Measurements from ENCODE around the gene MPV17. TPM values are rescaled to one million over a fixed set of nuclear protein-coding genes. Genes with fewer than 3 reads are reported as not detected.
"Not testable (repeated sequence)": the region's sequence is repeated elsewhere in the genome, so short reads cannot be mapped to it uniquely, and the experiment has no call there.

The MPV17 gene
- total RNA-seq, 4 donors from 2014 or later: 41.8 to 60.0 (median 50.6) TPM

- no peak for TF ChIP-seq POLR2A (IDR thresholded peaks at IDR 0.05)
- TF ChIP-seq, protein P1, sequence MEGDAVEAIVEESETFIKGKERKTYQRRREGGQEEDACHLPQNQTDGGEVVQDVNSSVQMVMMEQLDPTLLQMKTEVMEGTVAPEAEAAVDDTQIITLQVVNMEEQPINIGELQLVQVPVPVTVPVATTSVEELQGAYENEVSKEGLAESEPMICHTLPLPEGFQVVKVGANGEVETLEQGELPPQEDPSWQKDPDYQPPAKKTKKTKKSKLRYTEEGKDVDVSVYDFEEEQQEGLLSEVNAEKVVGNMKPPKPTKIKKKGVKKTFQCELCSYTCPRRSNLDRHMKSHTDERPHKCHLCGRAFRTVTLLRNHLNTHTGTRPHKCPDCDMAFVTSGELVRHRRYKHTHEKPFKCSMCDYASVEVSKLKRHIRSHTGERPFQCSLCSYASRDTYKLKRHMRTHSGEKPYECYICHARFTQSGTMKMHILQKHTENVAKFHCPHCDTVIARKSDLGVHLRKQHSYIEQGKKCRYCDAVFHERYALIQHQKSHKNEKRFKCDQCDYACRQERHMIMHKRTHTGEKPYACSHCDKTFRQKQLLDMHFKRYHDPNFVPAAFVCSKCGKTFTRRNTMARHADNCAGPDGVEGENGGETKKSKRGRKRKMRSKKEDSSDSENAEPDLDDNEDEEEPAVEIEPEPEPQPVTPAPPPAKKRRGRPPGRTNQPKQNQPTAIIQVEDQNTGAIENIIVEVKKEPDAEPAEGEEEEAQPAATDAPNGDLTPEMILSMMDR (IDR thresholded peaks at IDR 0.05): no peak
- intact Hi-C loops (cut with DNase I; ENCODE audit: low total_unique reads): loop anchor here (10.0 kb wide), 1 partner anchor 176 kb away; no protein-coding TSS in a partner anchor
- Histone ChIP-seq H3K4me1 (no peaks in the 10 kb centered on the region), H3K27me3 (no peaks in the 10 kb centered on the region), H3K9me3 (no peaks in the 10 kb centered on the region), H3K4me3 (no peak overlapping the region), H3K36me3 (no peaks in the 10 kb centered on the region), H3K27ac (no peak overlapping the region)
- DNase-seq: no peak
Measured at GRCh38 chr2:27280826-27281225, 42.1 kb downstream of the MPV17 start.

GRCh38 chr2:27278010-27278409 lies 44.9 kb downstream of the MPV17 start:
- intact Hi-C loops (cut with DNase I; ENCODE audit: low total_unique reads): no loop called here
- Histone ChIP-seq H3K4me1 (no peaks in the 10 kb centered on the region), H3K27me3 (no peaks in the 10 kb centered on the region), H3K9me3 (no peaks in the 10 kb centered on the region), H3K27ac (no peak overlapping the region), H3K4me3 (no peak overlapping the region), H3K36me3 (no peaks in the 10 kb centered on the region)
- no peak for DNase-seq
- TF ChIP-seq, protein P1 (IDR thresholded peaks at IDR 0.05): no peak

- intact Hi-C loops (cut with DNase I; ENCODE audit: low total_unique reads): no loop called here
- H3K4me3 ChIP-seq: no peak within 1 kb of the TSS
- H3K27ac ChIP-seq: no peak within 1 kb of the TSS
- DNase-seq: no peak
- TF ChIP-seq, protein P1 (IDR thresholded peaks at IDR 0.05): no peak
- TF ChIP-seq POLR2A (IDR thresholded peaks at IDR 0.05): no peak
- no peaks in the 10 kb centered on the region for H3K36me3 ChIP-seq
- H3K27me3 ChIP-seq: no peaks in the 10 kb centered on the region
- H3K9me3 ChIP-seq: no peaks in the 10 kb centered on the region
- H3K4me1 ChIP-seq: no peaks in the 10 kb centered on the region
Measured at GRCh38 chr2:27275211-27276150, 47.4 kb downstream of the MPV17 start, which contains the start of gene DNAJC5G. Gene DNAJC5G, plus strand, starts transcription at chr2:27275433. Its CDS starts 1,296 bp downstream, at chr2:27276729.

DNA sequence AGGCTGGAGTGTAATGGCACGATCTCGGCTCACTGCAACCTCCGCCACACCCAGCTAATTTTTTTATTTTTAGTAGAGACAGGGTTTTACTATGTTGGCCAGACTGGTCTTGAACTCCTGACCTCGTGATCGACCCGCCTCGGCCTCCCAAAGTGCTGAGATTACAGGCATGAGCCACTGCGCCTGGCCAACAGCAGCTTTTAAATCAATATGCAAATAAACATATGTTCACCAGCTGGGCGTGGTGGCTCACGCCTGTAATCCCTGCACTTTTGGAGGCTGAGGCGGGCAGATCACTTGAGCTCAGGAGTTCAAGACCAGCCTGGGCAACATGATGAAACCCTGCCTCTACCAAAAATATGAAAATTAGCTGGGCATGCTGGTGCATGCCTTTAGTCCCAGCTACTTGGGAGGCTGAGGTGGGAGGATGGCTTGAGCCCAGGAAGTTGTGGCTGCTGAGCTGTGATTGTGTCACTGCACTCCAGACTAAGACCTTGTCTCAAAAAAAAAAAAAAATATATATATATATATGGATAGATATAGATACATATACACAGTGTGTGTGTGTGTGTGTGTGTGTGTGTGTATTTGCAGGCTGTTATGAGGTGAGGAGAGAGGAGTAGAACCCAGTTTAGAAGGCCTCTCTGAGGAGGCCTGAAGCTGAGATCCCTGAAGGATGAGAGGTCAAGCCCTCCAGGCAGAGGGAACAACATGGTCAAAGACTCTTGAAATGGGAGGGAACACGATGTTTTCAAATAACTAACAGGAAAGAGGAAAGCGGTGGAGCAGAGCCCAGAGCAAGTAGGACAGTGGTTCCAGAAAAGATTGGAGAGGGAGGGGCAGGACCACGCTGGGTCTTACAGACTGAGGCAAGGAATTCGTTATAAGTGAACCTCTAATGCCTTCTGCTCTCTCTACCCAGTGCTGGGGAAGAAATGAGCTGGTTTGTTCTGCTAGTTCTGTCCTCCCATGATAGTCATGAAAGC lies 50.1 kb downstream of the MPV17 start:
- H3K9me3 ChIP-seq; H3K27ac ChIP-seq; DNase-seq; H3K4me1 ChIP-seq; H3K36me3 ChIP-seq; intact Hi-C loops (cut with DNase I; ENCODE audit: low total_unique reads); H3K27me3 ChIP-seq; H3K4me3 ChIP-seq: not testable (repeated sequence)

DNA sequence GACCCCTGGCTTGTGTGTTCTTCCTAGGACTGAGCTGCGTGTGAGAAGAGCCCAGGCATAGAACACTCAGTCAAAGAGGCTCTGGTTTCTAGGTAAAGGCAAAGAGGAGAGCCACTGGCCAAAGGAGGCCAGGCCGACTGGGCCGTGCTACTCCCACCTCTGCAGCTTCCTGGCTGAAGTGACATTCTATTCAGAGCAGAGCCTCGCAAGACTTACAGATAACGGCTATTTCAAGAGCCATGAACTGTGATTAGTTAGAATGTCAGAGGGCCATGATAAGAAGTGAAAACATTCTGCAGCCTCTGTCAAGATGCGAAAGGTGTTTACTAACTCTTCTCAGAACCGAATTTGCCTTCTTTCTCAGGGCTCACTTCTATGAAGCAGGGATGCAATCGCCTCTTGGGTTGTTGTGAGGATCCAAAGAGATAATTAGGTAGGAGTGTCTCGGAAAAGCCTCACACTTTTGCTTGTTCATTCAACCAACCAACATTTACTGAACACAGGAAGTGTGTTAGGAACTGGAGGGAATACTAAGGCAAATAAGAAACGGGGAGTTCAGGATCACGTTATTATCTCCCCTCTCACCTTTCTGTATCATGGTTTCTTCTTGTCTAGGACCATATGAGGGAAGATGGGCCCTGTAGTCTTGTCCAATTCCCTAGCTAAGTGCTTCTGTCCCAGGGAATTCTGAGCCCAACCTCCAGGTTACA lies 51.1 kb downstream of the MPV17 start:
- no peaks in the 10 kb centered on the region for H3K9me3 ChIP-seq
- no peak overlapping the region for H3K27ac ChIP-seq
- H3K4me3 ChIP-seq: no peak overlapping the region
- no peaks in the 10 kb centered on the region for H3K4me1 ChIP-seq
- no peaks in the 10 kb centered on the region for H3K36me3 ChIP-seq
- intact Hi-C loops (cut with DNase I; ENCODE audit: low total_unique reads): no loop called here
- DNase-seq: no peak
- TF ChIP-seq, protein P1 (IDR thresholded peaks at IDR 0.05): no peak
- no peak for TF ChIP-seq POLR2A (IDR thresholded peaks at IDR 0.05)
- no peaks in the 10 kb centered on the region for H3K27me3 ChIP-seq

Measured in uterus (tissue), 4 donors.